ENCODE results near the gene CASD1. TPM values are rescaled to one million over a fixed set of nuclear protein-coding genes. Genes with fewer than 3 reads are reported as not detected.

Gene CASD1
- polyA plus RNA-seq, 1 donor from 2014 or later, result 187 TPM

GRCh38 chr7:94478648-94479214 is 30.9 kb upstream of the CASD1 start:
- no peak overlapping the region for H3K4me2 ChIP-seq (ENCODE audit: low read length)
- H3K9ac ChIP-seq (ENCODE audit: low read length), result no peak overlapping the region
- no peaks in the 10 kb centered on the region for H3K27me3 ChIP-seq (ENCODE audit: insufficient read depth, low read depth, low read length)
- H3K79me2 ChIP-seq (replicated peaks; ENCODE audit: insufficient read depth, low read length), result no peaks in the 10 kb centered on the region
- no peaks in the 10 kb centered on the region for H3K9me2 ChIP-seq (ENCODE audit: insufficient read depth, low read length)
- no peaks in the 10 kb centered on the region for H4K20me1 ChIP-seq (ENCODE audit: insufficient read depth)
- H3K4me3 ChIP-seq (ENCODE audit: low read length), result no peak overlapping the region
- H2AFZ ChIP-seq (ENCODE audit: low read depth, low read length), result no peak overlapping the region
- H3F3A ChIP-seq (ENCODE audit: insufficient read depth, low read length, poor library complexity, severe bottlenecking), result no peaks in the 10 kb centered on the region
- H3K9me3 ChIP-seq (ENCODE audit: low read length), result no peaks in the 10 kb centered on the region
- TF ChIP-seq EZH2 (IDR thresholded peaks at IDR 0.05; ENCODE audit: borderline replicate concordance, insufficient read depth, low read length, poor library complexity, severe bottlenecking) (no peak), MXI1 (conservative IDR thresholded peaks at IDR 0.05; ENCODE audit: poor library complexity, severe bottlenecking) (no peak), EP300 (conservative IDR thresholded peaks at IDR 0.05; ENCODE audit: poor library complexity, severe bottlenecking) (no peak), SMC3 (conservative IDR thresholded peaks at IDR 0.05; ENCODE audit: poor library complexity) (no peak), CTCF (IDR thresholded peaks at IDR 0.05; ENCODE audit: poor library complexity, severe bottlenecking) (no peak), REST (IDR thresholded peaks at IDR 0.05; ENCODE audit: borderline replicate concordance) (no peak), POLR2AphosphoS5 (IDR thresholded peaks at IDR 0.05) (no peak), TAF1 (IDR thresholded peaks at IDR 0.05; ENCODE audit: low read depth) (no peak), RAD21 (conservative IDR thresholded peaks at IDR 0.05) (no peak)
- H3K27ac ChIP-seq (ENCODE audit: low read length), result no peak overlapping the region
- no peaks in the 10 kb centered on the region for H3K36me3 ChIP-seq (ENCODE audit: insufficient read depth, low read length)

GRCh38 chr7:94481279-94481678 is 28.3 kb upstream of the CASD1 start:
- H3K9ac ChIP-seq (ENCODE audit: low read length), result no peak overlapping the region
- no peak overlapping the region for H3K4me3 ChIP-seq (ENCODE audit: low read length)
- no peaks in the 10 kb centered on the region for H3K79me2 ChIP-seq (replicated peaks; ENCODE audit: insufficient read depth, low read length)
- no peaks in the 10 kb centered on the region for H3K9me3 ChIP-seq (ENCODE audit: low read length)
- H3K27ac ChIP-seq (ENCODE audit: low read length), result peak overlapping the region; percentile 37
- no peak overlapping the region for H2AFZ ChIP-seq (ENCODE audit: low read depth, low read length)
- no peak overlapping the region for H3K4me2 ChIP-seq (ENCODE audit: low read length)
- no peaks in the 10 kb centered on the region for H4K20me1 ChIP-seq (ENCODE audit: insufficient read depth)
- no peaks in the 10 kb centered on the region for H3K27me3 ChIP-seq (ENCODE audit: insufficient read depth, low read depth, low read length)
- no peaks in the 10 kb centered on the region for H3F3A ChIP-seq (ENCODE audit: insufficient read depth, low read length, poor library complexity, severe bottlenecking)
- no peaks in the 10 kb centered on the region for H3K9me2 ChIP-seq (ENCODE audit: insufficient read depth, low read length)
- TF ChIP-seq CTCF (IDR thresholded peaks at IDR 0.05; ENCODE audit: poor library complexity, severe bottlenecking), result no peak
- H3K36me3 ChIP-seq (ENCODE audit: insufficient read depth, low read length), result no peaks in the 10 kb centered on the region

Data from neural cell (in vitro differentiated cells).